NT2/D1 (cell line): ENCODE results near the gene EP400.

Experiments used
- DNase-seq: peaks from one replicate; pipeline ENCODE4 v3.0.0-alpha.2; 2011; ENCODE audit warnings: low read depth, low spot score
- H3K27me3 ChIP-seq: 2 replicates; pipeline ENCODE4 v1.6.0; 2011; ENCODE audit warnings: mild to moderate bottlenecking; ENCODE audit not compliant: insufficient read length, insufficient read depth
- H3K36me3 ChIP-seq: 2 replicates; pipeline ENCODE4 v1.6.1; 2011; ENCODE audit warnings: mild to moderate bottlenecking, low read length, mixed read lengths; ENCODE audit not compliant: insufficient read depth, insufficient read length
- H3K4me1 ChIP-seq: 2 replicates; pipeline ENCODE4 v1.5.1; 2011; ENCODE audit not compliant: insufficient read depth, insufficient read length
- H3K4me3 ChIP-seq: 2 replicates; pipeline ENCODE4 v1.5.1; 2011; ENCODE audit warnings: low read depth; ENCODE audit not compliant: insufficient read length
- H3K9ac ChIP-seq: 2 replicates; pipeline ENCODE4 v1.6.0; 2011; ENCODE audit warnings: low read depth; ENCODE audit not compliant: insufficient read length
- H3K9me3 ChIP-seq: 2 replicates; pipeline ENCODE4 v1.5.1; 2011; ENCODE audit warnings: mild to moderate bottlenecking, low read length; ENCODE audit not compliant: insufficient read depth
- SUZ12 ChIP-seq: IDR thresholded peaks from 2 replicates; pipeline ENCODE4 v1.6.1; 2011; ENCODE audit not compliant: insufficient read length, insufficient read depth; ENCODE audit errors: extremely low read depth
- YY1 ChIP-seq: IDR thresholded peaks from 2 replicates; pipeline ENCODE4 v1.6.1; 2011; ENCODE audit not compliant: insufficient read length, insufficient read depth
- ZNF274 ChIP-seq: IDR thresholded peaks from 2 replicates; pipeline ENCODE4 v1.6.1; 2011; ENCODE audit warnings: mild to moderate bottlenecking, low read depth, low read length

The EP400 gene

GRCh38 chr12:132024758-132025157 lies 75.0 kb downstream of the EP400 start:
- DNase-seq = no peak
- Histone ChIP-seq H3K9ac (no peak overlapping the region), H3K9me3 (no peaks in the 10 kb centered on the region), H3K27me3 (no peaks in the 10 kb centered on the region), H3K36me3 (peaks cover 90% of the 10 kb centered on the region), H3K4me1 (peaks cover 2% of the 10 kb centered on the region), H3K4me3 (no peak overlapping the region)
- TF ChIP-seq ZNF274 (no peak), YY1 (no peak), SUZ12 (no peak)

GRCh38 chr12:132025526-132025925 lies 75.8 kb downstream of the EP400 start:
- TF ChIP-seq SUZ12 (no peak), YY1 (no peak), ZNF274 (no peak)
- peaks cover 90% of the 10 kb centered on the region for H3K36me3 ChIP-seq
- peaks cover 2% of the 10 kb centered on the region for H3K4me1 ChIP-seq
- no peaks in the 10 kb centered on the region for H3K27me3 ChIP-seq
- no peaks in the 10 kb centered on the region for H3K9me3 ChIP-seq
- no peak overlapping the region for H3K4me3 ChIP-seq
- H3K9ac ChIP-seq = no peak overlapping the region
- no peak for DNase-seq

GRCh38 chr12:132026061-132026795 lies 76.5 kb downstream of the EP400 start:
- H3K4me3 ChIP-seq = no peak overlapping the region
- no peaks in the 10 kb centered on the region for H3K27me3 ChIP-seq
- no peaks in the 10 kb centered on the region for H3K9me3 ChIP-seq
- no peak for DNase-seq
- no peak overlapping the region for H3K9ac ChIP-seq
- TF ChIP-seq SUZ12 = no peak
- TF ChIP-seq YY1 = no peak
- H3K36me3 ChIP-seq = peaks cover 92% of the 10 kb centered on the region
- H3K4me1 ChIP-seq = peaks cover 2% of the 10 kb centered on the region

DNA sequence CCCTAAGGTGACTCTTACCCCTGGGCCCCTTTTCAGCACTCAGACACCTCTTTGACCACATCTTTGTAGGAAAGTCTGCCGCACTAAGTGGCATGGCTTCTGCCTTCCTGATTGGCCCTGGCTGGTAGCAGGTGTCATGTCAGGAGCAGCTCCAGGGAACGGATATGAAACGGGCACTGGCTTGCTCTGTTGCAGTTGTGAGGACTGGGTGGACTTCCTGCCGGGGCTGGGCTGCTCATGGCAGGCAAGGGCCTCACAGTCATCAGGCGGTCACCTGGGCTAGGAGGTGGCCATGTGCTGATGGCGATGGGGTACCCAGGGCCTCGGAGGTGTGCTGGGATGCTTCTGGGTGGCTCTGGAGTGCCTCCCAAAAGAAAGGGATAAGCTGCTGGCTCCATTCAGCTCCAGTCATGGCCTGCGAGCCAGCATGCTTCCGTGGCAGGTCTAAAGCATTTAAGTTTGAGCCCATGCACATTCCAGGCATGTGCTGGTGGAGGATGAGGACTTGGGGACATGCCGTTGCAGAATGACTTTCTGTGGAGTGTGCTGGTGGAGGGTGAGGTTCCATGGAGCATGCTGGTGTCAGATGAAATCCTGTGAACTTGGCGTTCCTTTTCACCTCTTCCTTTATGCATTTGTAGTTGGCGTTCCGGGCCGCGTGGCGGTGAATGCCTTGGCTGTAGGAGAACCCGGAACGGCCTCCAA lies 77.2 kb downstream of the EP400 start:
- H3K9me3 ChIP-seq = no peaks in the 10 kb centered on the region
- H3K36me3 ChIP-seq = peaks cover 90% of the 10 kb centered on the region
- no peak for TF ChIP-seq YY1
- no peak for TF ChIP-seq SUZ12
- no peak for TF ChIP-seq ZNF274
- H3K9ac ChIP-seq = no peak overlapping the region
- no peak overlapping the region for H3K4me3 ChIP-seq
- peaks cover 2% of the 10 kb centered on the region for H3K4me1 ChIP-seq
- no peak for DNase-seq
- no peaks in the 10 kb centered on the region for H3K27me3 ChIP-seq

- Histone ChIP-seq H3K4me3 (no peak overlapping the region), H3K9ac (no peak overlapping the region), H3K4me1 (peaks cover 2% of the 10 kb centered on the region), H3K27me3 (no peaks in the 10 kb centered on the region), H3K36me3 (peaks cover 91% of the 10 kb centered on the region), H3K9me3 (no peaks in the 10 kb centered on the region)
- TF ChIP-seq ZNF274 (no peak), SUZ12 (no peak), YY1 (no peak)
- no peak for DNase-seq
These were observed 77.9 kb downstream of the EP400 start for GRCh38 chr12:132027636-132028035.

DNA sequence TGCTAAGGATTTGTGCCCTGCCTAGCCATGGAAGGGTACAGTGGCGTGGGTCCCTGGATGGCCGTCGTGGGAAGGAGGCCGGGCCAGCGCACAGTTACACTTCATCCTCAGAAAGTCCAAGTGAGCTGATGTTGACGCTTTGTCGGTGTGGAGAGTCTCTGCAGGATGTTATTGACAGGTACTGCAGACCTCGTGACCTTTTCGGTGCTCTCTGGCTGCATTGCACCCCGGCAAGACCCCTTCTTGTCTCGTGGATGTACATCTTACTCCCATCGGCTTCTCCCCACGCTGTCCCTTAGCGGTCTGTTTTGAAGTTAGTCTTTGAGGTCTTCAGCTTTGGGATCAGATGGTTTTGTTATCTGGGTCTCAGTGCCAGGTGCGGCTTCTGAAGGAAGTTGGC lies 78.4 kb downstream of the EP400 start:
- H3K4me3 ChIP-seq = no peak overlapping the region
- peaks cover 94% of the 10 kb centered on the region for H3K36me3 ChIP-seq
- peaks cover 2% of the 10 kb centered on the region for H3K4me1 ChIP-seq
- H3K27me3 ChIP-seq = no peaks in the 10 kb centered on the region
- no peak for DNase-seq
- H3K9me3 ChIP-seq = no peaks in the 10 kb centered on the region
- H3K9ac ChIP-seq = no peak overlapping the region
- TF ChIP-seq YY1 = no peak
- TF ChIP-seq SUZ12 = no peak
- TF ChIP-seq ZNF274 = no peak

GRCh38 chr12:132029503-132030300 lies 80.0 kb downstream of the EP400 start:
- no peaks in the 10 kb centered on the region for H3K9me3 ChIP-seq
- H3K36me3 ChIP-seq = peaks cover 97% of the 10 kb centered on the region
- TF ChIP-seq YY1 (no peak), SUZ12 (no peak), ZNF274 (no peak)
- H3K9ac ChIP-seq = no peak overlapping the region
- no peak for DNase-seq
- H3K27me3 ChIP-seq = no peaks in the 10 kb centered on the region
- H3K4me3 ChIP-seq = no peak overlapping the region
- peaks cover 2% of the 10 kb centered on the region for H3K4me1 ChIP-seq
